Stimulated activated memory B cell treated with anti-CD40 and anti-IgM and Interleukin-4, amounts not matched to agents 10 μg/mL and 1 μg/mL and 100 μg/mL, for 72 hours (primary cell): Measurements from ENCODE around the gene THADA.
A peak's percentile ranks its signal among the peaks of the same experiment; 100 is the strongest.

Experiments used
- ATAC-seq: fragments of 150-1000 bp; cut with Tn5 transposase; 2 replicates; pipeline ENCODE4 v1.10.0; 2021
- H3K27ac Mint-ChIP-seq: one replicate; pipeline ENCODE4 v1.8.0; 2022; ENCODE audit warnings: mild to moderate bottlenecking, mixed read lengths
- H3K27me3 Mint-ChIP-seq: one replicate; pipeline ENCODE4 v1.8.0; 2022; ENCODE audit warnings: mixed read lengths
- H3K36me3 Mint-ChIP-seq: one replicate; pipeline ENCODE4 v1.8.0; 2022; ENCODE audit warnings: mixed read lengths
- H3K4me1 Mint-ChIP-seq: one replicate; pipeline ENCODE4 v1.8.0; 2022; ENCODE audit warnings: mixed read lengths
- H3K4me3 Mint-ChIP-seq: one replicate; pipeline ENCODE4 v1.8.0; 2022; ENCODE audit warnings: mild to moderate bottlenecking, moderate library complexity, mixed read lengths
- H3K9me3 Mint-ChIP-seq: one replicate; pipeline ENCODE4 v1.8.0; 2022; ENCODE audit warnings: mixed read lengths

The THADA gene

GRCh38 chr2:43269074-43269572 is 326.7 kb downstream of the THADA start:
- Mint-ChIP-seq H3K9me3 (no peaks in the 10 kb centered on the region), H3K27me3 (no peaks in the 10 kb centered on the region), H3K36me3 (peaks cover 68% of the 10 kb centered on the region), H3K27ac (peak overlapping the region; percentile 36), H3K4me1 (peaks cover 17% of the 10 kb centered on the region), H3K4me3 (no peak overlapping the region)
- no peak for ATAC-seq

GRCh38 chr2:43268066-43268953 is 327.5 kb downstream of the THADA start:
- H3K27ac Mint-ChIP-seq, result peak overlapping the region; percentile 36
- peaks cover 70% of the 10 kb centered on the region for H3K36me3 Mint-ChIP-seq
- no peaks in the 10 kb centered on the region for H3K27me3 Mint-ChIP-seq
- no peak for ATAC-seq
- peaks cover 11% of the 10 kb centered on the region for H3K4me1 Mint-ChIP-seq
- no peaks in the 10 kb centered on the region for H3K9me3 Mint-ChIP-seq
- H3K4me3 Mint-ChIP-seq, result no peak overlapping the region

DNA sequence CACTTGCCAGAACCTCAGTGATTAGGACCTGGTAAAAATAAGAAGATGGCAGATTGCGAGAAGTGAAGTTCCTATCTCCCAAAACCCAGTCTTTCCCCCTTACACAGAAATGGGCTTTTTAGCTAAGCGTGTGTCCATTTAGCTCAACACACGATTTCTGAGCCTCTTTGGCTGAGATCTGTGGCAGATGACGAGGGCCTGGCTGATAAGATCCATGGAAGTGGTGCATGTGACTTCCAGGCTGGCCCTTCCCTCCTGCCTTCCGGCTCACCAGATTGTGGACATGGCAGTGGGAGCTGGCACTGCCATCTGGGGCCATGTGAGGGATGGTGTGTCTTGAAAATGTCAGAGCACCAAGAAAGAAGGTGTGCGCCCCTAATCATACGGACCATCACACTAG is 328.5 kb downstream of the THADA start:
- H3K27ac Mint-ChIP-seq, result no peak overlapping the region
- no peak overlapping the region for H3K4me3 Mint-ChIP-seq
- H3K4me1 Mint-ChIP-seq, result peaks cover 11% of the 10 kb centered on the region
- peaks cover 77% of the 10 kb centered on the region for H3K36me3 Mint-ChIP-seq
- H3K27me3 Mint-ChIP-seq, result no peaks in the 10 kb centered on the region
- ATAC-seq, result no peak
- no peaks in the 10 kb centered on the region for H3K9me3 Mint-ChIP-seq

DNA sequence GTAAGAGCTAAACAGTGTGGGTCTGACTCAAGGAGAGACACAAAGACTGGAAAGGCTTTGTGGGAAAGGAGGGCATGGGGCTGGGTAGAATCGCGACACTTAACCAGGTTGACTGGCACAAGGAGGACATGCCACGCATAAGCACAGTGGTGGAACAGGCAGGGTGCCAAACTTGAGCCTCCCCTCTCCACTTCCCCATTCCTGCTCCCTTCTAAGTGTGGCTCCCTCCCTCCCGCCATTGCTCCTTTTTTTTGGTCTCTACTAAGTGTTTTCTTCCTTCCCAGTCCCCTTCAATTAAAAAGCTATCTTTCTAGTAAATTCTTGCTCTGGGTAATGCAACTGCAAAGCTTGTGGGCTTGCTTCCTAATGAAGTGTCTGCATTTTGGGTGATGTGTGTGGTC is 329.1 kb downstream of the THADA start:
- no peaks in the 10 kb centered on the region for H3K27me3 Mint-ChIP-seq
- no peak overlapping the region for H3K4me3 Mint-ChIP-seq
- peaks cover 70% of the 10 kb centered on the region for H3K36me3 Mint-ChIP-seq
- H3K27ac Mint-ChIP-seq, result peak overlapping the region; percentile 3
- no peaks in the 10 kb centered on the region for H3K9me3 Mint-ChIP-seq
- no peak for ATAC-seq
- H3K4me1 Mint-ChIP-seq, result peaks cover 6% of the 10 kb centered on the region

DNA sequence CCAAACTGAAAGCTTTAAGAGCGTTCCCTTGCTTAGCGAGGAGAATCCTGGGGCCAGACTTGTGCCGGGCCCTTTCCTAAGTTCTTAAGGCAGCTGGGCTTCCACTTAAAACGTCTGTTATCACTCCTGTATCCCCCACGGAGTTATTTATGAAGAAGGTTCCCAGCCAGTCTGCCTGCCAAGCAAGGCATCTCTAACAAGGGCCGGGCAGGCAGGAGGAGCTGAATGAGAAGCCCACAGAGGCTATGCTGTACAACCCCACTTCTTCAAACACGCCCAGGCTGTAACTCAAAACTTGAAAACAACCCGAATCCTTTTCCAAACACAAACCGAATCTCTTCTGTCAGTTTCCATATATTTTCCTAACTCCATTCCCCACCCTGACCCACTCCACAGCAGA is 330.4 kb downstream of the THADA start:
- H3K4me3 Mint-ChIP-seq, result no peak overlapping the region
- no peaks in the 10 kb centered on the region for H3K9me3 Mint-ChIP-seq
- peaks cover 64% of the 10 kb centered on the region for H3K36me3 Mint-ChIP-seq
- no peaks in the 10 kb centered on the region for H3K27me3 Mint-ChIP-seq
- no peak overlapping the region for H3K27ac Mint-ChIP-seq
- H3K4me1 Mint-ChIP-seq, result peaks cover 6% of the 10 kb centered on the region
- no peak for ATAC-seq

- H3K4me3 Mint-ChIP-seq, result no peak overlapping the region
- no peaks in the 10 kb centered on the region for H3K9me3 Mint-ChIP-seq
- peaks cover 6% of the 10 kb centered on the region for H3K4me1 Mint-ChIP-seq
- peaks cover 60% of the 10 kb centered on the region for H3K36me3 Mint-ChIP-seq
- no peak overlapping the region for H3K27ac Mint-ChIP-seq
- no peak for ATAC-seq
- H3K27me3 Mint-ChIP-seq, result no peaks in the 10 kb centered on the region
These were observed 330.8 kb downstream of the THADA start for GRCh38 chr2:43265001-43265400.

DNA sequence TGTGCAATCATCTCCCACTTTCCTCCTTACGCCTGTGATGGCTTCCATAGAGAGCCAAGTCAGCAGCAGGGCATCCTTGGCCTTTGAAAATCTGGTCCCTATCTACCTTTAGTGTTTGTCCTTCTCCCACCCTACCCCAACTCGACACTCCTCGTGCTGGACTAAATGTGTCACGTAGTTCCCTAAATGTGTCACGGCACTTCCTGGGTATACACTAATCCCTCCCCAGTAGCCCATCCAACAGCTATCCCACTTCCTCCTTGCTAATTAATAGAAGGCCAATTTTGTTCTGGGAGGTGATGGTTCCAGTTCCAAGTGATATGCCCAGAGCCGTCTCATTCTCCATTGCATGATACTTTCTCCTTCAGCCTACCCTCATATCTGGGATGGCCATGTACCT is 332.9 kb downstream of the THADA start:
- Mint-ChIP-seq H3K4me1 (no peaks in the 10 kb centered on the region), H3K27ac (no peak overlapping the region), H3K9me3 (no peaks in the 10 kb centered on the region), H3K4me3 (no peak overlapping the region), H3K36me3 (peaks cover 40% of the 10 kb centered on the region), H3K27me3 (no peaks in the 10 kb centered on the region)
- ATAC-seq, result no peak

DNA sequence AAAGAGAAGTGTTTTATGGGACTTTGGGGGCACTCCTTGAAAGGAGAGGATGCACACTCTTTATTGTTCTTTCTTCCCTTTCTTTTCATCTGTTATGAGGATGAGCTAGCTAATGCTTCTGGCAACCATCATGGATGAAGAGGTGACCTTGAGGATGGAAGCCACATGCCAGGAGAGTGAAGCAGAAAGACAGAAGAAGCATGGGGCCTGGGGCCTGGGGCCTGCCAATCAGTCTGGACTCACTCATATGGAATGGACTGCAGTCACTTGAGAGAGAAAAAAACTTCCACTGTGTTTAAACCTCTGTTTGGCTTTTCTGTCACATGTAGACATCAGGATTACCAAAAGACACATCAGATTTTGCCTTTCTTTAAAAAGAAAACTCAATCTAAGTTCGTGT is 333.6 kb downstream of the THADA start:
- Mint-ChIP-seq H3K9me3 (no peaks in the 10 kb centered on the region), H3K27ac (no peak overlapping the region), H3K4me3 (no peak overlapping the region), H3K36me3 (peaks cover 45% of the 10 kb centered on the region), H3K4me1 (no peaks in the 10 kb centered on the region), H3K27me3 (no peaks in the 10 kb centered on the region)
- ATAC-seq, result no peak

- ATAC-seq, result no peak
- H3K9me3 Mint-ChIP-seq, result no peaks in the 10 kb centered on the region
- H3K36me3 Mint-ChIP-seq, result peaks cover 32% of the 10 kb centered on the region
- H3K4me3 Mint-ChIP-seq, result no peak overlapping the region
- H3K27ac Mint-ChIP-seq, result no peak overlapping the region
- H3K27me3 Mint-ChIP-seq, result no peaks in the 10 kb centered on the region
- no peaks in the 10 kb centered on the region for H3K4me1 Mint-ChIP-seq
These were observed 336.3 kb downstream of the THADA start for GRCh38 chr2:43259512-43259911.

- Mint-ChIP-seq H3K36me3 (peaks cover 27% of the 10 kb centered on the region), H3K27me3 (no peaks in the 10 kb centered on the region), H3K9me3 (no peaks in the 10 kb centered on the region), H3K4me1 (no peaks in the 10 kb centered on the region), H3K27ac (no peak overlapping the region), H3K4me3 (no peak overlapping the region)
- ATAC-seq, result no peak
These were observed 337.2 kb downstream of the THADA start for GRCh38 chr2:43258547-43259156.

GRCh38 chr2:43255296-43255910 is 340.4 kb downstream of the THADA start:
- no peak overlapping the region for H3K27ac Mint-ChIP-seq
- peaks cover 17% of the 10 kb centered on the region for H3K36me3 Mint-ChIP-seq
- no peak overlapping the region for H3K4me3 Mint-ChIP-seq
- H3K4me1 Mint-ChIP-seq, result no peaks in the 10 kb centered on the region
- H3K27me3 Mint-ChIP-seq, result no peaks in the 10 kb centered on the region
- H3K9me3 Mint-ChIP-seq, result no peaks in the 10 kb centered on the region
- no peak for ATAC-seq

GRCh38 chr2:43254331-43254730 is 341.5 kb downstream of the THADA start:
- Mint-ChIP-seq H3K36me3 (peaks cover 21% of the 10 kb centered on the region), H3K27ac (no peak overlapping the region), H3K9me3 (no peaks in the 10 kb centered on the region), H3K27me3 (no peaks in the 10 kb centered on the region), H3K4me3 (no peak overlapping the region), H3K4me1 (no peaks in the 10 kb centered on the region)
- no peak for ATAC-seq

- Mint-ChIP-seq H3K9me3 (no peaks in the 10 kb centered on the region), H3K27me3 (no peaks in the 10 kb centered on the region), H3K36me3 (peaks cover 27% of the 10 kb centered on the region), H3K4me3 (no peak overlapping the region), H3K27ac (no peak overlapping the region), H3K4me1 (no peaks in the 10 kb centered on the region)
- no peak for ATAC-seq
These were observed 344.6 kb downstream of the THADA start for GRCh38 chr2:43251171-43251731.

- H3K36me3 Mint-ChIP-seq, result peaks cover 34% of the 10 kb centered on the region
- H3K4me3 Mint-ChIP-seq, result no peak overlapping the region
- no peaks in the 10 kb centered on the region for H3K27me3 Mint-ChIP-seq
- no peak overlapping the region for H3K27ac Mint-ChIP-seq
- no peaks in the 10 kb centered on the region for H3K4me1 Mint-ChIP-seq
- H3K9me3 Mint-ChIP-seq, result no peaks in the 10 kb centered on the region
- ATAC-seq, result no peak
These were observed 345.8 kb downstream of the THADA start for GRCh38 chr2:43250015-43250414.

DNA sequence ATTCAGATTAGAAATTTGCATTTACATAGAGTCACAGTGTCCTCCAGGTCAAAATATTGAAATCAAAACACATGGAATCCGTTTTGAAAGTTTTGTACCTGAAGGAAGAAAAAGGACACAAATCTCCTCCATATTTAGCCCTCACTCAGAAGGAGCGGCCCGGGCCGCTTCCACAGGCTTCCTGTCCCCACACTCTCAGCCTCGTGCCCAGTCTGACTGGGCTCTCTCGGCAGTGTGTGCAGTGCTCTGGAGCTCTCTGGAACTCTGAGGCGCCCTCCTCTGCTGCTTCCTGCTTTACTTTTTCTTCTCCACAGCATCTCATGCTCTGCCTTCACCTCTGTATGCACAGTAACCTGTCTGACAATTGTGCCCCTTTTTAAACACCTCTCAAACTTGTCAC is 347.2 kb downstream of the THADA start:
- Mint-ChIP-seq H3K4me1 (no peaks in the 10 kb centered on the region), H3K27ac (no peak overlapping the region), H3K27me3 (no peaks in the 10 kb centered on the region), H3K9me3 (no peaks in the 10 kb centered on the region), H3K36me3 (peaks cover 33% of the 10 kb centered on the region), H3K4me3 (no peak overlapping the region)
- ATAC-seq, result no peak
